Erythroblast (primary cell): ENCODE data around the gene GRIN2C.

ENCODE experiments used
- GATA1 ChIP-seq: IDR thresholded peaks from 2 replicates; pipeline ENCODE4 v1.6.1; 2011; ENCODE audit warnings: low read depth, mild to moderate bottlenecking, control low read depth, low read length, moderate library complexity
- POLR2A ChIP-seq: IDR thresholded peaks from 2 replicates; pipeline ENCODE4 v1.6.1; 2011; ENCODE audit warnings: mild to moderate bottlenecking, low read length

GRCh38 chr17:74878658-74879057, 19.0 kb upstream of the GRIN2C start:
- TF ChIP-seq POLR2A = no peak
- TF ChIP-seq GATA1 = no peak
